GM19035 (cell line): ENCODE results near the gene PALB2.
"Not testable (repeated sequence)": the region's sequence is repeated elsewhere in the genome, so short reads cannot be mapped to it uniquely, and the experiment has no call there.

Experiments used
- ATAC-seq: cut with Tn5 transposase; IDR thresholded peaks from one replicate; pipeline ENCODE4 v1.9.1; 2021; ENCODE audit not compliant: unreplicated experiment

PALB2 gene

DNA sequence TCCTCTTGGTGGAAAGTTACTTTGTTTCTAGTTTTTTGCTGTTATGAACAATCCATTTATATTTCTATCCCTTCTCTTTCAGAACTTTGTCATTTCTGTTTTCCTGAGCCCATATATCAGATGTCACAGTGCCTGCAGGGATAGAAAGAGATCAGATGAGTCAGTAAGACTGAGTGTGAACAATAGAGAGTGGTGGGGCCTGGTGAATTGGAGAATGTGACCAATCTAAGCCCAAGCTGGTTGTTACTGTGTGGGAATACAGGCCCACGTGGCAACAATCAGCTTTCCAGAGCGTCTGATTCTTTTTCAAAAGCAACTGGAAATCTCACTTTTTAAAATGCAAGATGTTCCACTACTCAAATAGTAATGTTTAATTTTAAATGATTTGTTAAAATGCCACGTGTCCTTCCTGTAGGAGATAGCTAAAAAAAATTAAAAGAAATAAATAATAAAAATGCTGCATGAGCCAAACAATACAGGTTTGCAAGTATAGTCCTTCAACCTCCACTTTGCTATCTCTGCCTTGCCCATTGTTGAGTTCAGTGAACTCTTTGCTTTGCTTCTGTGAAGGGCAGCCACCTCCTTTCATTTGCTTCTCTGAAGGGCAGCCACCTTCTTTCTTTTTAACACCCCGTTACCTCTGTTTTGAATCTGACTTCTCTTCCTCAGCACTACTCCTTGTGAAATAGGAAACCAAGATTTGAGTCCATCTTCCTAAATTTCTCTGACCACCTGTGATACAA, 9.7 kb upstream of the PALB2 start:
- no peak for ATAC-seq

GRCh38 chr16:23642246-23642774, 1.2 kb upstream of the PALB2 start:
- no peak for ATAC-seq

DNA sequence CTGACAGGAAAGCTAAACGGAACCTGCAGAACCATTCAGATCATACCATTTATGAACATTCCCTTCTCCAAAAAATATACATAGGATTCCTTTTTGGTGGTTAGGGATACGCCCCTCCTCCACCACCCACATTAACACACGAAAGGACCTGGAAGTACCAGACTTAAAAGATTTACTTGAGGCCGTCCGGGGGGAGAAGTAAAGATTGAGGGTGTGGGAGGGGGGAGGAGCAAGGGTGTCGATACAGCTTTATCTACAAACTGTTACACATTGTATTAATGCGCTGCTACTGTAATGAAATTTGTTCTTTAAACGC, 537 bp downstream of the PALB2 start:
- peak; percentile 9 for ATAC-seq

GRCh38 chr16:23635958-23636357, 5.2 kb downstream of the PALB2 start:
- ATAC-seq = no peak

- no peak for ATAC-seq
Measured at GRCh38 chr16:23634461-23635036, 6.6 kb downstream of the PALB2 start.

DNA sequence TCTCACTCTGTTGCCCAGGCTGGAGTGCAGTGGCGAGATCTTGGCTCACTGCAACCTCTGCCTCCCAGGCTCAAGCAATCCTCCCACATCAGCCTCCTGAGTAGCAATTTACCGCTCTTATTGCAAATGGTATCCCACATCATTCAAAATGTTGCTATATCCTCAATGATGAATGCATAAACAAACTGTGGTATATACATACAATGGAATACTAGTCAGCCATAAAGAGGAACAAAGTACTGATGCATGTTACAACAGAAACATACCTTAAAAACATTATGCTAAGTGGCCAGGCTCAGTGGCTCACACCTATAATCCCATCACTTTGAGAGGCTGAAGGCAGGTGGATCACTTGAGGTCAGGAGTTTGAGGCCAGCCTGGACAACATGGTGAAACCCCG, 9.2 kb downstream of the PALB2 start:
- not testable (repeated sequence) for ATAC-seq

DNA sequence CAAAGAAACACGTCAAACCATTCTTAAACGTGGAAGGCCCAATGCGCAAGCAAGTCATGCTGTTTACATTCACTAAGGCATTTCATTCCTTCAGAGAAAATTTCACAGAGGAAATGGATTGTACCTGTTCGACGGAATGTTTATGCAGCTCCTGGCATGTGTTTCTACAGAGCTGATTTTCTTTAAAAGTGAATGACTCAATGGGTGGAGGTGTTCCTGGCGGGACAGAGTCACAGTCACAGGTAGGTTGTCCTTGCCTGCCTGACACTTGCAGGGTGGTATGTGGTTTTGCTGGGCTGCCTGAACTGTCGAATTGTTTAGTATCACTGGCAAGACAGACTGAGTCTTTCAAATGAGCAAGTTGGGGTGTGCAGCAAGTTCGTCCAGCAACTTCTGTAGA, 11.6 kb downstream of the PALB2 start:
- ATAC-seq = no peak

DNA sequence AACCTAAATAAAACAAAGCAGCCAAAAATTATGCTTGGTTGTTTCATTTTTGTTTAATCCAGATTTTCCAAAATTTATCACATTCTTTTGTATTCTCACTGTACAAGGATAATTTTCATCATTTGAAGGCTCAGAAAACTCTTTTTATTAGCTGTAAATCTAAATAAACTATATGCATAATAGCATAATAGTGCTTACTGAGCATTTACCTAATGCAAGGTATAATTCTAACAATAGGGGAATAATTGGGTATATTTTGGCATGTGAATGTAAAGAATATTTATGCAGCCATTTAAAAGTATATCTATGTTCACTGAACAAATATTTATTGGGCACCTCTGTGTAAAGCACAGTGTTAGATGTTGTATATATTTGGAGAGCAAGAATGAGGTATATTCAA, 17.0 kb downstream of the PALB2 start:
- no peak for ATAC-seq

GRCh38 chr16:23615805-23616204, 25.3 kb downstream of the PALB2 start:
- ATAC-seq = no peak

- no peak for ATAC-seq
Measured at GRCh38 chr16:23611936-23612335, 29.2 kb downstream of the PALB2 start.

DNA sequence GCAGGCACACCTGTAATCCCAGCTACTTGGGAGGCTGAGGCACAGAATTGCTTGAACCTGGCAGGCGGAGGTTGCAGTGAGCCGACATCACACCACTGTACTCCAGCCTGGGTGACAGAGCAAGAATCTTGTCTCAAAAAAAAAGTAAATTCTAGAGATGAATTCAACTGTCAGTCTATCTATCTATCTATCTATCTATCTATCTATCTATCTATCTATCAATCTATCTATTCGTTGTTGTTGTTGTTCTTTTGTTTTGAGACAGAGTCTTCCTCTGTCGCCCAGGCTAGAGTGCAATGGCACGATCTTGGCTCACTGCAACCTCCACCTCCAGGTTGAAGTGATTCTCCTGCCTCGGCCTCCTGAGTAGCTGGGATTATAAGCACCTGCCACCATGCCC, 30.2 kb downstream of the PALB2 start:
- not testable (repeated sequence) for ATAC-seq

- no peak for ATAC-seq
Measured at GRCh38 chr16:23609929-23610328, 31.2 kb downstream of the PALB2 start.

DNA sequence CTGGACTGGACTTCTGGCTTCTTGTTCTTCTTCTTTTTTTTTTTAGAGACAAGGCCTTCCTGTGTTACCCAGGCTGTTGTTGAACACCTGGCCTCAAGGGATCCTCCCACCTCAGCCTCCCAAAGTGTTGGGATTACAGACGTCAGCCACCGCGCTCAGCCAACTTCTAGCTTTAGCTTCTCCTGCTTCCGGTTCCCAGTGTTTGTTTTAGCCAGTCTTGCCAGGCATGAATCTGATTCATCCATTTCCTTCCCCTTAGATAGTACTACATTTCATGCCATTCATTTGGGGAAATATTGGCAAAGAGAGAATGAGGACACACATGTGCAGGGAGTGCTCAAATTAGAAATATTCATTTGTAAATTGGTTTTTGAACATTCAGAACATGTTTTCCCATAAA, 32.9 kb downstream of the PALB2 start:
- ATAC-seq = no peak

- no peak for ATAC-seq
Measured at GRCh38 chr16:23607726-23608125, 33.4 kb downstream of the PALB2 start.

GRCh38 chr16:23597003-23597756, 43.9 kb downstream of the PALB2 start:
- ATAC-seq = no peak

DNA sequence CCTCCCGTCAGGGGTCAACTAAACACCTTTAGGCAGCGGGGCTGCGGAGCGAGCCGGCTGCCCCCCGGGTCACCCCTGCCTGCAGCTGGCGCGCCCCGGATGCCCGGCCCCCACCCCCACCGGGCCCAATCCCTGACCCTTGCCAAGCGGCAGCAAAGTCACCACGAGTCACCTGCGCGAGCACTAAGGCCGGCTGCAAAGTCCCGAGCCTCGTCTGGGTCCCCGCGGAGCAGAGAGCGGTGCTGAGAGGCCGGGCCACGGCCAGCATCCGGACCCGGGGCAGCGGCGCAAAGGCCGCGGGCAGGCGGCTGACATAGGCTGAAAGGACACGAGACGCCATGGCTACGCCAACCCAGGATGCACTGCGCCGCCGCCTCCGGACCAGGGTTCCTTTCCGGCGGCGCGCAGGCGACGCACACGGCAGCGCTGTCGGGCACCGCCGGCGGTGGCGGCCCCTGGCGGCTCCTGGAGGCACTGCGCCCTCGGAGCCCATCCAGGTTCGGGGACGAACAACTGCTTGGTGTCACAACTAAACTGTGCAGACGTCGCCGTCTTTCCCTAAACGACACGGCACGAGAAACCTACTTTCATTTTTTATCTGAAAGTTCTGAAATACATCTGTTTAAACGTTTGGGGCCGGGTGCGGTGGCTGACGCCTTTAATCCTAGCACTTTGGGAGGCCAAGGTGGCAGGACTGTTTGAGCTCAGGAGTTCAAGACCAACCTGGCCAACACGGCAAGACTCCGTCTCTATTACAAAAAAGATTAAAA, 45.0 kb downstream of the PALB2 start, which contains the start of gene NDUFAB1:
Gene NDUFAB1 (minus strand): TSS at position 366 of the 770 bp plus-strand sequence. CDS start 26 bp downstream, at position 340.
- peak; percentile 91 for ATAC-seq

DNA sequence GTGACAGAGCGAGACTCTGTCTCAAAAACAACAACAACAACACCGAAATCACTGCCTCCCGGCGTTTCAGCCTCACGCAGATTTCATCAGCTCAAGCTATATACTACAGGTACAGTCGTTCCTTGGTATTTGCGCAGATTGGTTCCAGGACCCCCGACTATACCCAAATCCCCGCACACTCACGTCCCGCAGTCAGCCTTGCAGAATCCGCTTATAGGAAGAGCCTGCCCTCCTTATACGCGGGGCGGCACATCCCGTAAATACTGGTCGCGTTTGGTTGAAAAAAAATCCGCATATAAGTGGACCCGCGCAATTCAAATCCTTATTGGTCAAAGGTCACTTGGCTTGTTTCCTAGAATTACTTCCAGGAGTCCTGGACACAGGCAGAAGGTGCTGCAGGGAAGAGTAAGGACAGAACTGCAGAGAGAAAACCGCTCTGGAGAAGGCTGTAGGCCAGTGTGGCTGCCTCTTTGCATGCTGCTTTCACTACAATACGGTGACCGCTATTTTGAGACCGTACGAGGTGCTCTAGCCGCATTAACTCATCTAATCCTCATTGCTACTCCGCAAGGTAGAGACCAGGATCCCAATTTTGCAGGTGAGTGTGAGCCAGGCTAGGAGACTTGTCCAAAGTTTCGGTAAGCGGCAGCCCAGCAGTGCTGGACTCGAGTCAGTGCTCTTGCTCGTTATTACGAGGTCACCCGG, 45.7 kb downstream of the PALB2 start:
- ATAC-seq = peak; percentile 15

GRCh38 chr16:23594186-23594585, 46.9 kb downstream of the PALB2 start:
- ATAC-seq = no peak

GRCh38 chr16:23590181-23590580, 50.9 kb downstream of the PALB2 start:
- no peak for ATAC-seq

GRCh38 chr16:23587726-23588125, 53.4 kb downstream of the PALB2 start:
- no peak for ATAC-seq
